GM18499 (cell line): Measurements from ENCODE around the gene RIMS1.
"Not testable (repeated sequence)": the region's sequence is repeated elsewhere in the genome, so short reads cannot be mapped to it uniquely, and the experiment has no call there.

ENCODE experiments used
- ATAC-seq: cut with Tn5 transposase; IDR thresholded peaks from one replicate; pipeline ENCODE4 v1.9.1; 2021; ENCODE audit warnings: moderate number of reproducible peaks; ENCODE audit not compliant: insufficient read depth, unreplicated experiment

The RIMS1 gene

DNA sequence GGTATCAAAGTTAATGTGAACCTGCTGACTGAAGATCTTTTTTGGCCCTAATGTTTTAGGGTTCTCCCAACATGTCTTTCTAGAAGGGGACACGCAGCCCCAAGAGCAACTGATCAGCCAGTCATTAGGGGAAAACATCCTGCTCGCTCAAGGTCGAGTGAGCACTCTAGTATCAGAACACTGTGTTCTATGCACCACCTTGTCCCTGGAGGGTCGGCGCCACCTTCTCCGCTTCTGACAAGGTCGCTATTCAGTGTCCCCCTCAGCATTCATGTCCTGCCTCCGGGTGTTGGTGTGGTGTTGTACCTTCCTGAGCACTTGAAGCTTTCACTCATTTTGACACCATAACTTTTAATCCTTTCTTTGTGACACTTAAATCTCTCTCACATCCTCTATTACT, 404.3 kb downstream of the RIMS1 start:
- ATAC-seq = no peak

DNA sequence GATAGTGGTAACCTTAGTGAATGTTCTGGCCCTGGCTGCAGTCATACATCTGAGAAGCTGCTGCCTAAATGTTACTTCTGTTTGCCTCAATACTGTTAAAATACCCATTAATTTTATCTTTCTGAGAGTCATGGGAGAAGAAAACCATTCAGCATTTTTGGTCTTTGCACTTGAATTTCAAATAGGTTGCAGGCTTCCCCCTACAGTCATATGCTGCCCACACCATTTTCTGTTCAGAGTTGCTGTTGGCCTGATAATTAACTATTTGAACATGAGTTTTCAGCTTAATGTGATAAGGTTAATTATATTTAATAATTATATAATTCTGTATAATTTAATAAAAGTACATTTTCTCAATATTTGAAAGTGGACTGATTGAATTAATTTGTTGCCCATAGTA, 410.0 kb downstream of the RIMS1 start:
- ATAC-seq = no peak

DNA sequence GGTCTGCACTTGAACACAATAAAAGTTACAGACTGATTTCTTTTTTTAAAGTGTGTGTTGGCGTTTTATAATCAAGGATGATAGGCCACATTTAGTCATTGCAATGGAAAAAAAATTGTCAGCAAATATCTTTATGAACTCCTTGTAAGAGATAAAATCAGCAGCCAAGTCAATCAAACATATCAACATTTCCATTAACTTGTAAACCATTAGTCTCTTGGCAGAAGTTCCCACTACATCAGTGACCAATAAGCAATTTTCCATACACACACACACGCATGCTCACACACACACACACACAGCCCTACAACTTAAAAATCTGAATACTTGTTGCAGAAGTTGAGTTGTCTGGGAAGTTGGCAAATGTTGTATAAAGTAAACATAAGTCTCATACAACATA, 419.6 kb downstream of the RIMS1 start:
- ATAC-seq = no peak

DNA sequence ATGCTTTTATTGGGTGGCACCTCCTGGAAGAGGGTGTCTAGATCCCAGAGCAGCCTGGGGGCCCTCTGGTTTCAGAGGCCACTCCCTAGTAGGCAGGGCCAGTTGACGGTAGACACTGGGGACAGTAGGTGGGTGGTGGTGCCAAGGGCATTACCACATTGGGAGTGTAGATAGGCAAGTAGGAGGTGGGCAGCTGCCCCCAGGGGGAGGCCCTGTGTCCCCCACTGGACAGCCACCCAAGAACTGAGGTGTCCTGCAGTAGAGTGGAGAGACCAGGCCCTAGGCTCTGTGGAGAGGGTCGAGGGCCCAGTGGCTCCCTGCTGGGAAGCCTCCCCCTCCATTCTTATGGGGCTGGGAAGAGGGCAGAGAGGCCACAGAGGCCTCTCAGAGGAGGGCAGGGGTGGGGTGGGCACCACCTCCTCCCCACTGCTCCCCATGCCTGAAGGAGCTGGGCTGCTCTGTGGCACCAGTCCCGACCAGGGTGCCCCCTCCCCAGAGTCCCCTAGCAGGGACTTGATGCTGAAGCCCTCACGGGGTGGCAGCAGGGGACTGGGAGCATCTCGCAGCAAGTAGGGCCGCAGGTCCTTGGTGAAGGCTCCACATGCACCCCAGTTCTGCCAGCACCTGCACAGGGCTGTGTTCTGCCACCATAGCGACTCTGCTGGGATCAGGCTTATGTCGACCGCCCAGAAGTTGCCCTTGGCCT, 430.5 kb downstream of the RIMS1 start:
- ATAC-seq = no peak

DNA sequence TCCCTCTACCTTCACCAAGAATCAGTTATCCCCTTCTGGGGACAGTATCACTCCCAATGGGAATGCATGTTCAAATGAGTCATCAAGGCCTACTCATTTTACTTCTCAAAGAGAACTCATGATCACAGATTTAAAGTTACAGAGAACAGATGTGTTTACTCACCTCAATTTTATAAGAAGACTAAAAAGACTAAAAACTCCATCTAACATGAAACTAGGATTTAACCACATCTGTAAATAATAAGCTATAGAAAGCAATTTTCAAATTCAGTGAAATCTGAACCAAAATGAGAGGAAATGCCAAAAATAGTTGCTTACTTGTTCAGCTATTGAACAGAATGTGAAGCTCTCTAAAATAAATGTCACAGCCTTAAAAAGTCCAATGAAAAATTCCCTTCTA, 435.4 kb downstream of the RIMS1 start:
- no peak for ATAC-seq

DNA sequence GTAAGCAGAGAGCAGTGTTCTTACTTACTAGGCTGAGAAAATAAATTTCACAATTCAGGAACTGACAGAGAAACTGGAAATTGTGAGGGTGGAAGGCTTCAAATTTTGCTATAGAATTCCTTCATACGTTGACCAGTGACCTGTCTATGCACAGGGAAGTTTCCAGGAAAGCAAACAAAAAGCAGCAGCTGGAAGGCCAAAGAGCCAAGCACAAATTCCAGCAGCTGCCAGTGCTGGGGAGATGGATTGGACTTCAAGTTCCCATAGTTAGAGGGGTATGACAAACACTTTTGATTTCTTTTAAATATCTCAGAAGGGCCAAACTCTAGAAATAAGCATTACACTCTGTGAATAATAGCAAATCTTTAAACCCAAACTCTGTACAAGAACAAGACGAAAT, 436.4 kb downstream of the RIMS1 start:
- ATAC-seq = no peak

DNA sequence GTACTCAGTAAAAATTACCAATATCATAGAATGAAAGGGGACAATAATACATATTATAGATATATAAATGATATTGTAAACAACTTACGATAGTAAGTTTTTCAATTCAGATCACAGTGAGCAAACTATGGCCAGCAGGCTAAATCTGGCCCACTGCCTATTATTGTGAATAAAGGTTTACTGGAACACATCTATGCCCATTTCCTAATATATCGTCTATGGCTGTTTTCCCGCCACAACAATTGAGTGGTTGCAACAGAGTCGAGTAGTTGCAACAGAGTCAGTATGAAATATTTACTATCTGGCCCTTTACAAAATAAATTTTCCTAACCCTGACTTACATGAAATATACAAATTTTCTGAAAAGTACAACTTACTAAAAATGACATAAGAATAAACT, 438.2 kb downstream of the RIMS1 start:
- no peak for ATAC-seq

DNA sequence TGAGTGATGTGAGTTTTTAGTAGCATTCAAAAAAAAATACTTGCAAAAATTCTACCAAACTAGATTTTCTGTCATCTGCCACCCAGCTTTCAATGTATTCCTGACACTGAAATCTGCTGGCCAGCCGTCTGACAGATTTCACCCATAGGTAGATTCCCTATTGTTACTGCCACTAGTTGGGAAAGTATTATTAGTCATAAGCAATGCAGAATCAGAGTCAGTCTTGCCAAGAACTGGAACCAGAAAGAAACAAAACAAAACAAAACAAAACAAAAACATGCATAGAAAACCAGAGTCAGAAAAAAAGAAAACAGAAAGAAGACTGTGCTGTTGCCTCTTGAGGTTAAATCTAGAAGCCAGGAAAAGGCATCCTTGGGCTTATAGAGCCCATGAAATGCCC, 442.4 kb downstream of the RIMS1 start:
- ATAC-seq = no peak

DNA sequence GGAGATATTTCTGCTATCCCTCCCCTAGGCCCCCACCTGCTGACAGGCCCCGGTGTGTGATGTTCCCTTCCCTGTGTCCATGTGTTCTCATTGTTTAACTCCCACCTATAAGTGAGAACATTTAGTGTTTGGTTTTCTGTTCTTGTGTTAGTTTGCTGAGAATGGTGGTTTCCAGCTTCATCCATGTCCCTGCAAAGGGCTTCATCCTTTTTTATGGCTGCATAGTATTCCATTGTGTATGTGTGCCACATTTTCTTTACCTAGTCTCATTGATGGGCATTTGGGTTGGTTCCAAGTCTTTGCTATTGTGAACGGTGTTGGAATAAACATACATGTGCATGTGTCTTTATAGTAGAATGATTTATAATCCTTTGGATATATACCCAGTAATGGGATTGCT, 448.9 kb downstream of the RIMS1 start:
- ATAC-seq = not testable (repeated sequence)

DNA sequence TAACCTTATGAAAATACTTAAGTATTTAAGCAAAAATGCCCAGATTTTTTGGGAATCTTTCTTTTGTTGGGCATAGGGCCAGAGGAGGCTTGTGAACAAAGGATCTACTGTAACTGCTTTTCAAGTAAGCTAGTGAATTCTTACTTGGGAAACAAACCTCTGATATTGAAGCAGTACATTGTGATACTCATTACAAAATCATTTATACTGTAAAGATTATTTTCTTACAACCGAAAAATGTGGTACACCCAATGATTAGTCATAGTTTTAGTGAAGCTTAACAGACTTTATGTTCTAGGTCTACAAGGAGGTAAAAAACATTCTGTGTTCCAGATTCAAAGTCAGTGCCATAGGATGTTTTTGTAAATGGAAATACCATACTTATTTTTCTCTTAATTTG, 462.6 kb downstream of the RIMS1 start:
- ATAC-seq = no peak

DNA sequence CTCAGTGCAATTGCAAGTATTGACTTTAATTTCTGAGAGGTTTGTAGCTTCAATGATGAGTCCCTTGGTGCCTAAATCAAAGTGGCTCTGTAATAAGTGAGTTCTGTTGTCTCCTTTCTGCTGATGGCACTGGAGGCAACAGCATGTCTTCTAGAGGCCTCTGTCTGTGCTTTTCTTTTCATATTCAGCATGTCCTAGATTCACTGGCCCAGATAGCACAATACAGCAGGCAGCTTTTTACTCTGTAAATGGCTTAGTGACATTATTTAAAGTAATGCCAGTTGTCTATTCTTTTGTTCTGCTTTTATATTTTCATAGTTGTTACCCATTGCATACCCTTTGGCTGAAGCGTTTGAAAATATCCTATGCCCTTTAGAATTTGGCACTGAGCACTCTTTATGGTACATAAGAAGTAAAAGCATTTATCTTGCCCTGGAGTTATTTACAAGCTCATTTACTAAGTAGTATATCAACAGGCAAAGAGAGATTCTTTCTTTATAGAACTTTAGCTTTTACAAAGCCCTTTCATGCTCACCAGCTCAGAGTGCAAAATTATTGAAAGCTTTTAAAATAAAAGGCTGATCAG, 464.0 kb downstream of the RIMS1 start:
- no peak for ATAC-seq

DNA sequence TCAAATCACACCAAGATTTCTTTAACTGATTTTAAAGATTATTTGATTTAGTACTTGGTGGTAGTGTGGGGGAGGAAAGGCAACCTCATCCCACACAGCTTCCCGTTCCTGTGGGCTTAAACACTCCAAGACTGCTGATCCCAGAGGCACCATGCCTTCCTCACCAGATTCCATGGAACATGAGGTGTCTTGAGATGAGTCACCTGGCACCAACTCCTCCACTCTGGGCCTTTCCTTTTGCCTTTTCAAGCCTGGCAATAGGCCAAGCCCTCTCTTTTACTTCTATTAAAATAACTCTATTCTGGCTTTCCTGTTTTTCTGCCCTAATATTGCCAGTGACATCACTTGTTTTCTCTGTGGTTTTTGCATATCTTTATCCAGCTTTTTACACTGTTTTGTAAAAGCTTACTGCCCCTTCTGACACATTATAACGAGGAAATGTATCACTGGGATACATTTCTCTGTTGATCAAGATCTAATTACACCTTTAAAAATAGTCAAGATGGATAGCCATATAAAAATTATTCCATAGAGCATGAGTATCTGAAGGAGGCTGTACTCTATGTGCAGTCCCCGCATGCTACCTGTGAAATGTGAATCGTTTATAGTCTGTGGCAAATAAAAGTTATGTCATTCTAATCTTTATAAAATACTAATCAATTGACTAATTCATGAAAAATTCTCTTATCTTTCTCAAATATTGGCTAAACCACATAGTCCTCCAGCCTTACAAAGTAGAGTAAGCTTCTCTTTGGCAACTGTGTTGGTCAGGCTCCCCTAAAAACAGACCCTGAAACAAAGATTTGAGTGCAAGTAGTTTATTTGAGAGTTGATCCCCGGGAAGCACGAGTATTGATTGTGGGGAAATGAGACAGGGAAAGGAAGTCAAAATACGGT, 477.7 kb downstream of the RIMS1 start:
- no peak for ATAC-seq

DNA sequence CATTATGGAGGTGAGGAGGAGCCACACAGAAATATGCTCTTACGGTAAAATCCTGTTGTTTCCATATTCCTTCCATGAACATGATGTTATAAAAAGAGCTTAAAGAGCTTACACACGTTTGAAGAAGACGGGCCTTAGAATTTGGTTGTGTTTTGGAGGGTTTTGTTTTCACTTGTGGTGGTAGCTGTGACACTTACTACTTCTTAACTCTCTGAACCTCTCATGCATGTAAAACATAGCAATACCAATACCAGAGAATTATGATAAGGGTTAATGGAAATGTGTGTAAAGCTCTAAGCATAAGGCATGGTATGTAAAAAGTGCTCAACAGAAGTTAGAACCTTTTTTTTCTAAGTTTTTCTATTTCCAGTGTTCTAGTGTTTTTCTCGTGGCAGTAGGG, 479.4 kb downstream of the RIMS1 start:
- ATAC-seq = no peak

DNA sequence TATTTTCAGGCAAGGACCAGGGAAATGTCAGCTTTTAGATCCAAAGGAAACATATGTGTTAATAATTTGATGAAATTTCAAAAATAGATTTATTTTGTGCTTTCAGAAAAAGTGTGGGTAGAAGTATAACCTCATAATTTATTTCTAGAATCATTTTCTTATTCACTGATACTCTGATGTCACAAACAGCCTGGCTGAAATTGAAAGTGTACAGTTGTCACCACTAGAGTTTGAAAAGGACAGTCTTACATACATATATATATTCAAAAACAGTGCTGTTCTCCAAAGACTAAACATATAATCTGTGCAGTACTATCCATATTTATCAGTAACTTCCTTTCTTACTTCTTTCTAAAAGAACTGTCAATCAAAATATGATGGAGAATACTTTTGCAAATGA, 481.1 kb downstream of the RIMS1 start:
- ATAC-seq = no peak

DNA sequence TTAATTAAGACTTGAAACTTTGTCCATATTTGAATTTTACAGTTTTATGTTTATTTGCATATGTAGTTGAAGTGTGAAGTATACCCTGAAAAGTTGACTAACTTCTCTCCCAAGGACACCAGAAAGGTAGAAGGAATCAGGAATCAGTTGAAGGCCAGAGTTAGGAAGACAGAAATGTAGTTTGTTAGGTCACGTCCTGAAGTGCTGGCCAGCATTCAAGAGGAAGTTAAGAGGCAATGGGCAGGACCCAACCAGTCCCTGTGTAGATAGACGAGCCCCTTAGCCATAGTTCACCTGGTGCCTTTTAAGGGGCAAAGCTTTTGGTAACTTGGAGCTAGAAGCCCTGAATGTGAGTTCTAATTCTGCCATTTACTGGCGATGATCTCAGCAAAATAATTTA, 485.1 kb downstream of the RIMS1 start:
- no peak for ATAC-seq

DNA sequence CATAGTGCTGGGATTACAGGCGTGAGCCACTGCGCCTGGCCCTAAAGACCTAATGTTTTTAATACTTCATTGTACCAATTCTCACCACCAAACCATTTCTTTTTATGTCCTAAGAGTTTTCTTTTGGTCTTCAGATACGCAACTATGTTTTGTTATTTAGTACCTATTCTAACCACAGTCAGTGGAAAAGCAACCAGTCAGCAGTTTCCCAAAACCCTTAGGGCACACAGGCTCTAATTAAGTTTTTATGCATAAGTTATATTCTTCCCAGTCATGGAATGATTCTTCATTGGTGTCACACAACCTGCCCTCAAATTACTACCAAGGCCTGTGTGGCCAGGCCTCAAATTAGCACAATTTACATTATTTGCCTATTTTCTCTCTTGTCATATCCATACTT, 487.8 kb downstream of the RIMS1 start:
- no peak for ATAC-seq

DNA sequence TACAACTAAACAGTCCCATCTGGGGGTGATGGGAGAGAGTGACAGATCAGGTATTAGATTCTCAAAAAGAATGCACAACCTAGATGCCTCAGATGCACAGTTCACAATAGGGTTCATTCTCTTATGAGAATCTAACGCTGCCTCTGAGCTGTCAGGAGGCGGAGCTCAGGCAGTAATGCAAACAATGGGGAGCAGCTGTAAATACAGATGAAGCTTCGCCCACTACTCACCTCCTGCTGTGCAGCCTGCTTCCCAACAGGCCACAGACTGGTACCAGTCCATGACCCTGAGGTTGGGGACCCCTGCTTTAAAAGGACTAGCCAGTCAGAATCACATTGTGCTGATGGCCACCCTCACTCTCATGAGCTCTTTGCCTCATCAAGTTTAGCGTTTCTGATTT, 488.5 kb downstream of the RIMS1 start:
- no peak for ATAC-seq

DNA sequence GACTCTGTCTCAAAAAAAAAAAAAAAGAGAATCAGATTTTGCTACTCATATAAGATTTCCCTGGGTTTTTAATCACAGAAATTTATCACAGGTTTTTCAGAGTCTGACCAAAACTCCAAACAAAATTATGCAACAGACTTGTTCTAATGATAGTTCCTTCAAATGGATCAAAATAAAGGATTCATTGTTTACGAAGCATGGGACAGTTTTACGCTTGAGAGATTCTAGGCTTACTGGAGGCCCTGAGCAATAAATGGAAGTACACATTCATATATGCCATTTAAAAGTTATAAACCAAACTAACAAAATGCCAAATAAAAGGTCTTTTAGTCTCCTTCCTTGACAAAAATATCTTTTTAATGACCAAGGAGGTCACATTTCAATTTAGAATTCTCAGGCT, 490.4 kb downstream of the RIMS1 start:
- ATAC-seq = no peak

DNA sequence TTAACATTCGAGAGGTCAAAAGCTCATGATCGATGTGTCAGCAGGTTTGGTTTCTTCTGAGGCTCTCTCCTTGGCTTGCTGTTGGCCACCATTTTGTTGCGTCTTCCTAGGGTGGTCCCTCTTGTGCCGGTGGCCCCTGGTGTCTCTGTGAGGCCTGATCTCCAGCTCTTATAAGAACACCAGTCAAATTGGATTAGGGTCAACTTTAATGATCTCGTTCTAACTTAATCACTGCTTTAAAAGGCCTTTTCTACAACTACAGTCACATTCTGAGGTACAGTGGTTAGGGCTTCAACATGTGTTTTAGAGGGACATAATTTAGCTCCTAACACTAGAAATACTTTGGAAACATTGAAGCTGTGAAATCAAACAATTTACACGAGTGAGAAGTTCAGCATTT, 494.7 kb downstream of the RIMS1 start:
- ATAC-seq = no peak

DNA sequence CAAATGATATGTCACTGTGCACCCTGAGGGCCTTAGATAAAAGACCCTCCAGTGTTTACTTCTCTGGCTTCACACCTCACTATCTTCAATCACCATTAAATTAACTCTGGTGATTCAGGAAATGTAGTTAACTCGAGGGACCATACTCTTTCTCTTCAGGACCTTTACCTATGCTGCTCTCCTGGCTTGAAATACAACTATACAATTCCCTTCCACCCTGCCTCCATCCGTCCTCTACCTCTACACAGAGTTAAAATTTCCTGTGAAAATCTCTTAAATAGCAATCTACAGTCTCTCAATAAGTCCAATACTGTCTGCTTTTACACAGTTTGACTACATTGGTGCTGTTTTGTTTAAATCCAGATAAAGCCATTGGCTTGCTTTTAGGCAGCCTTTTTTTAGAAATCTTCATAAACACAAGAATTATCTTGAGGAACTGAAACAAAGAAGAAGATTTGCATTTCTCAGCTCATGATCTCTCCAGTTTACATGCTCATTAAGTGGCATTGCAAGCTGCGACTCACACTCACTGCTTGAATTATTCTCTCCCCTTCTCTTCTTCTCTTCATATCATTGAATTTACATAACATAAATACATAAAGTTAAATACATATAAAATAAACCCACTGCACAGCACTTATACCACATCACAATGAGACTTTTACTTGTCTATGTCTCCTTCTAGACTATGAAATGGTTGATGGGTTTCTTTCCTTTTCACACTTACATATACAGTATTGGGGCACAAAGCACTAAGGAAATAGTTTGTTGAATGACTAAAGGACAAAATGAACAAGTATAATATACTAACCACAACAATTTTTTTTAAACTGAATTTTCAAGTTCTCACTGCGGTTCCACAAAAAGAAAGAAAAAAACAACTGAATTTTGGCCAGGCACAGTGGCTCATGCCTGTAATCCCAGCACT, 496.5 kb downstream of the RIMS1 start:
- peak; percentile 98 for ATAC-seq
